K562 (cell line): ENCODE measurements around the gene TRIM38. TPM values are rescaled to one million over a fixed set of nuclear protein-coding genes. Genes with fewer than 3 reads are reported as not detected.

ENCODE experiments used
- ASH1L ChIP-seq: fragments of 450-650 bp; IDR thresholded peaks from 2 replicates; pipeline ENCODE4 v1.6.1; 2018; ENCODE audit warnings: borderline replicate concordance, mild to moderate bottlenecking, low read depth; ENCODE audit not compliant: partially characterized antibody
- CHD2 ChIP-seq: IDR thresholded peaks from 2 replicates; pipeline ENCODE4 v1.6.1; 2011; ENCODE audit warnings: low read depth, low read length
- E2F5 ChIP-seq: sonication (generic); formaldehyde crosslinking; IDR thresholded peaks from 2 replicates; pipeline ENCODE4 v1.8.0; 2022; ENCODE audit warnings: mild to moderate bottlenecking, missing genetic modification reagents
- GATAD2A ChIP-seq: fragments of 450-650 bp; IDR thresholded peaks from 2 replicates; pipeline ENCODE4 v1.6.1; 2017
- HLTF ChIP-seq: fragments of 450-650 bp; IDR thresholded peaks from 2 replicates; pipeline ENCODE4 v1.6.1; 2016
- NBN ChIP-seq: fragments of 450-650 bp; IDR thresholded peaks from 2 replicates; pipeline ENCODE4 v1.6.1; 2016; ENCODE audit warnings: low read depth, mild to moderate bottlenecking
- NCOA4 ChIP-seq: fragments of 450-650 bp; IDR thresholded peaks from 2 replicates; pipeline ENCODE4 v1.6.1; 2018; ENCODE audit warnings: mild to moderate bottlenecking; ENCODE audit not compliant: partially characterized antibody
- NR2C2 ChIP-seq, 2 experiments: fragments of 200-800 bp in 1 of 2; sonication (Bioruptor generic) in 1 of 2; sonication (generic) in 1 of 2; formaldehyde crosslinking in 1 of 2; IDR thresholded peaks; 2 replicates each; pipeline versions ENCODE4 v1.6.1 to v1.8.0; 2016 to 2022; ENCODE audit warnings: mild to moderate bottlenecking in 1 of 2, missing compliant biosample characterization in 1 of 2, missing genetic modification characterization in 1 of 2, missing genetic modification reagents in 1 of 2
- PHF8 ChIP-seq: fragments of 200-600 bp; sonication (generic); IDR thresholded peaks from 2 replicates; pipeline ENCODE4 v1.6.1; 2012; ENCODE audit warnings: mixed run types, mild to moderate bottlenecking, inconsistent platforms, low read length, moderate library complexity, borderline replicate concordance
- RCOR1 ChIP-seq, 2 experiments: IDR thresholded peaks; 2 replicates each; pipeline ENCODE4 v1.6.1; 2012; ENCODE audit warnings: low read depth in 2 of 2, low read length in 2 of 2, borderline replicate concordance in 1 of 2, improper control_type of control experiment in 1 of 2
- SIN3A ChIP-seq, 2 experiments: fragments of 150-350 bp in 1 of 2; IDR thresholded peaks; 2 replicates each; pipeline ENCODE4 v1.6.1; 2011 to 2016; ENCODE audit warnings: borderline replicate concordance in 2 of 2, low read depth in 2 of 2, low read length in 2 of 2, mild to moderate bottlenecking in 2 of 2, moderate library complexity in 2 of 2; ENCODE audit not compliant: control insufficient read depth in 1 of 2
- SMARCE1 ChIP-seq: fragments of 450-650 bp; IDR thresholded peaks from 2 replicates; pipeline ENCODE4 v1.7.1; 2016; ENCODE audit warnings: mild to moderate bottlenecking
- SNIP1 ChIP-seq: fragments of 450-650 bp; IDR thresholded peaks from 2 replicates; pipeline ENCODE4 v1.7.1; 2017; ENCODE audit warnings: low read depth, mild to moderate bottlenecking
- SNRNP70 ChIP-seq: fragments of 200-400 bp; formaldehyde crosslinking; optimal IDR thresholded peaks from 2 replicates; pipeline ENCODE3; 2017; ENCODE audit warnings: low read depth, low read length
- ZC3H8 ChIP-seq: fragments of 450-650 bp; IDR thresholded peaks from 2 replicates; pipeline ENCODE4 v1.6.1; 2017
- ZKSCAN3 ChIP-seq: fragments of 250-450 bp; sonication (Bioruptor Pico); IDR thresholded peaks from 2 replicates; pipeline ENCODE4 v1.4.0; 2020
- ZNF584 ChIP-seq: fragments of 200-800 bp; sonication (Bioruptor generic); IDR thresholded peaks from 2 replicates; pipeline ENCODE4 v1.6.1; 2016; ENCODE audit warnings: low read depth, mild to moderate bottlenecking, missing genetic modification characterization, missing compliant biosample characterization
- ZNF592 ChIP-seq: fragments of 450-650 bp; IDR thresholded peaks from 2 replicates; pipeline ENCODE4 v1.6.1; 2017; ENCODE audit warnings: antibody characterized with exemption, mild to moderate bottlenecking
- ZNF740 ChIP-seq, 3 experiments: fragments of 200-800 bp in 1 of 3; sonication (Bioruptor generic) in 1 of 3; sonication (generic) in 1 of 3; formaldehyde crosslinking in 1 of 3; IDR thresholded peaks; 2 replicates each; pipeline versions ENCODE4 v1.6.1 to v1.8.0; 2016 to 2022; ENCODE audit warnings: mild to moderate bottlenecking in 2 of 3, missing compliant biosample characterization in 2 of 3, missing genetic modification characterization in 2 of 3, missing genetic modification reagents in 1 of 3
- ZNF830 ChIP-seq: fragments of 250-450 bp; sonication (Bioruptor Pico); IDR thresholded peaks from 2 replicates; pipeline ENCODE4 v1.5.0; 2021; ENCODE audit warnings: mild to moderate bottlenecking
- ZSCAN32 ChIP-seq: fragments of 450-650 bp; formaldehyde crosslinking; IDR thresholded peaks from 2 replicates; pipeline ENCODE4 v1.4.0; 2020; ENCODE audit warnings: mild to moderate bottlenecking, moderate library complexity
- ZZZ3 ChIP-seq: fragments of 450-650 bp; IDR thresholded peaks from 2 replicates; pipeline ENCODE4 v1.6.1; 2016; ENCODE audit warnings: antibody characterized with exemption, mild to moderate bottlenecking, moderate library complexity
- polyA plus RNA-seq, 8 experiments: library from polyadenylated mRNA; depleted of rRNA in 4 of 8; stranded (reverse) in 5 of 8; unstranded in 3 of 8; fragments of >200 nt; fragmentation: Nextera tagmentation in 2 of 8; fragmentation: Illumina TruSeq in 1 of 8; extraction: Ambion mirVana in 2 of 8; extraction: Trizol in 1 of 8; gene quantifications; 2 replicates each; pipeline versions ENCODE4 v1.2.1 to v1.2.3, GENCODE V29; 2011 to 2014; ENCODE audit warnings: inconsistent platforms in 1 of 8, missing spikeins in 1 of 8
- total RNA-seq, 7 experiments: library from RNA; depleted of rRNA in 6 of 7; stranded (reverse); fragments of >200 nt in 6 of 7; fragmentation: Illumina TruSeq in 2 of 7; extraction: Trizol in 2 of 7; gene quantifications; 2 replicates each; pipeline versions ENCODE4 v1.2.1 to v1.2.3, GENCODE V29; 2011 to 2021; ENCODE audit warnings: low replicate concordance in 1 of 7

The TRIM38 gene
- total and polyA plus RNA-seq, 9 of the 15 experiments (the other 6 are each of a cell fraction or from before 2014, with no cell fraction given): 1.7 to 6.7 (median 6.3) TPM

GRCh38 chr6:26026833-26027490 lies 64.4 kb downstream of the TRIM38 start (continued):
- TF ChIP-seq NR2C2 (CRISPR knock-in tag; IDR thresholded peaks at IDR 0.05): peak; percentile 84; the same call in 1 of the 2 replicates
- TF ChIP-seq NR2C2 (tag; IDR thresholded peaks at IDR 0.05): no peak
- TF ChIP-seq GATAD2A: peak; percentile 88
- TF ChIP-seq NCOA4: no peak
- TF ChIP-seq PHF8: peak; percentile 83; the same call in 1 of the 2 replicates
- TF ChIP-seq SNIP1: no peak
- no peak for TF ChIP-seq ZNF584 (CRISPR knock-in tag)
- TF ChIP-seq ZC3H8: 0 out of 2 replicates have a peak, but pooled peaks have one; percentile 52
- 0 out of 2 replicates have a peak, but pooled peaks have one; percentile 88 for TF ChIP-seq HLTF
- 0 out of 2 replicates have a peak, but pooled peaks have one; percentile 30 for TF ChIP-seq SMARCE1
- TF ChIP-seq ASH1L: peak; percentile 97
- peak; percentile 71 to 84; a peak in 3 of 4 replicates for TF ChIP-seq SIN3A (IDR thresholded peaks at IDR 0.05; ENCODE audit: borderline replicate concordance in 2 of 2, control insufficient read depth in 1 of 2, low read depth in 2 of 2, low read length in 2 of 2)
- TF ChIP-seq ZSCAN32: peak; percentile 78; the same call in 1 of the 2 replicates
- TF ChIP-seq RCOR1 (IDR thresholded peaks at IDR 0.05; ENCODE audit: borderline replicate concordance in 1 of 2, low read depth in 2 of 2, low read length in 2 of 2): peak; percentile 61 to 83; a peak in 3 of 4 replicates
- TF ChIP-seq CHD2: peak; percentile 68
- TF ChIP-seq ZNF740 (CRISPR knock-in tag; IDR thresholded peaks at IDR 0.05): peak; percentile 75; the same call in 1 of the 2 replicates
- TF ChIP-seq ZNF740 (tag; IDR thresholded peaks at IDR 0.05): no peak
- TF ChIP-seq E2F5: peak; percentile 98
- peak; percentile 100 for TF ChIP-seq SNRNP70
- TF ChIP-seq ZNF592: peak; percentile 59; the same call in 1 of the 2 replicates
- no peak for TF ChIP-seq ZZZ3
- TF ChIP-seq ZKSCAN3: no peak
- TF ChIP-seq NBN: peak; percentile 93
- peak; percentile 98 for TF ChIP-seq ZNF830 (CRISPR knock-in tag)
